Activated CD8-positive, alpha-beta memory T cell treated with anti-CD3 and anti-CD28 coated beads, Interleukin-2, amount 50 U/mL, for 1 hour (primary cell): ENCODE measurements around the gene SERPINA12.

Source experiments
- DNase-seq: peaks from one replicate; pipeline ENCODE4 v3.0.0-alpha.2; 2020; ENCODE audit errors: extremely low read depth

The SERPINA12 gene

DNA sequence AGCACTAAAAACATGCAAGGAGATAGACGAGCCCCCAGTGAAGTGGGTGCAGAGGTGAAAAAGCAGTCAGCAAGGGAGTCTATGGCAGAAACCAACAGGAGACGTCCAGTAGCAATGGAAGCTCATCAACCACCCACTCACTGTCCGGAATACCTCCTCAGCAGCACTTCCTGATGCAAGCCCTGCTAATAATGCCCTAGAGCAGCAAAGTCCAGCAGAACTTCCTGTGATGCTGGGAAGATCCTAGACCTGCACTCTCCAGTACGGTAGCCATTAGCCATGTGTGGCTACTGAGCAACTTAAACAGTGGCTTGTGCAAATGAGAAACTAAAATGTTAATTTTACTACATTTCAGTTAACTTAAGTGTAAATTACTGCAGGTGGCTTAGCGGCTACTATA, 44.2 kb downstream of the SERPINA12 start:
- no peak for DNase-seq

DNA sequence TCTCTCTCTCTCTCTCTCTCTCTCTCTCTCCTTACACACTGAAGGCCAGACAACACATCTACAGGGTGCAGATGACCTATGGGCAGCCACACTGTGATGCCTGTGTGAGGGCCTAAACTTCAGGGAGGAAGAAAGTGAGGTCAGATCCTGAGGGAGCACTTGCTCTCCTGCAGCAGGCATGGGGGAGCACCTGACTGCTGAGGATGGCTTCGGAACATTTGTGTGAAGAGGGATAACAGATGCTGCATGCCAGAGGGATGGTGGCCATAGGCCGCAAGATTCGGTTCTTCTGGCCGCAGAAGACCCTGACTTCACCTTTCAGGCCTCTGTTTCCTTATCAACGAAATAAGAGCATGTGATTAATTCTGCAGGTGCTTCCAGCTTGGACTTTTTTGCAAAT, 45.0 kb downstream of the SERPINA12 start:
- DNase-seq: no peak

DNA sequence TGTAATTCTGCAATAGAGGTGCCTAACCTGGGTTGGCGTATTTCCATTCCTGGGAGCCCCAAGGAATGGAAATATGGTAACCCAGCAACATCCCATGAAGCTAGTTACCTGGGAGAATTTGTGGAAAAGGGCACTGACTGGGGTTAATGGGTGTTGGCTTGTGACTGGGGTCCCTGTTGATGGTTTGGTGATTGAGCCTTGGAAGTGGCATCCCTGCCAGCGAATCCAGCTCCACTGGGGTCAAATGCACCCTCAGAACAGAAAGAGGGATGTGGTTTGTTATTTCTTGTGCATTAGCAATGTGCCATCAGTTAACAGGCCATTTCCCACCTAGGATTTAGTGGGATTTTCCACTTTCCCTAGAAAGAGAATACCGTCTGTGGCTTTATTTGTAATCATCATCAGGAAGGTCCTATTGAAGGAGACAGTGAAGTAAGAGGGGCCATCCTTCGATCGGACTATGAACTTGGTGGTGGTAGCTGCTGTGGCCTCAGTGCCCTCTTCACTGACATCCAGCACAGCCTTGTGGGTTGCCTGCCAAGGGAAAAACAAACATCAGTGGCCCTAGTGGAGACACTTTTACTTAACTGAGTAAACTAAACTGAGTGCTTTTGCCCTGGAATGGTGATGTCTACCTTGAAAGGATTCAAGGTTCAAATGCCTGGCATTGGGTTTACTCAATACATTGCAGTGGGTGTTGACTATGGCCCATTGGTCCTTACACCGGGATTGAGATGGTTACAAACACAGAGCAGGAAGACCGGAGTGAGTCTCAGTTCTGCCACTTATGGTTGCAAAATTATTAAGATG, 46.3 kb downstream of the SERPINA12 start:
- no peak for DNase-seq

DNA sequence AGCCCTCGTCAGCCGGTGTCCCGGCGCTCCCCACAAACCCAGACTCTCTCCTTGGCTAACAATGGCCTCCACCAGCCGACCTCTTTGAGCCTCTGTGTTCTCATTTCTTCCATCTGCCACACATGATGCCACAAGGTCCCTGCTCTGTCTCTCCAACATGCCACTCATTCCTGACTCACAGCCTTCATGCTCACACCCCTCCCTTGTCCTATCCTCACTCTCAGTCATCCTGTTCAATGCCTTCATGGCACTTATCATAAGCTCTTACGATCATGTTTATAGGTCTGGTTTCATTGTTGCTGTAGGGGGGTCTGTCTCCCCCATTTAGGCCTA, 47.1 kb downstream of the SERPINA12 start:
- no peak for DNase-seq

DNA sequence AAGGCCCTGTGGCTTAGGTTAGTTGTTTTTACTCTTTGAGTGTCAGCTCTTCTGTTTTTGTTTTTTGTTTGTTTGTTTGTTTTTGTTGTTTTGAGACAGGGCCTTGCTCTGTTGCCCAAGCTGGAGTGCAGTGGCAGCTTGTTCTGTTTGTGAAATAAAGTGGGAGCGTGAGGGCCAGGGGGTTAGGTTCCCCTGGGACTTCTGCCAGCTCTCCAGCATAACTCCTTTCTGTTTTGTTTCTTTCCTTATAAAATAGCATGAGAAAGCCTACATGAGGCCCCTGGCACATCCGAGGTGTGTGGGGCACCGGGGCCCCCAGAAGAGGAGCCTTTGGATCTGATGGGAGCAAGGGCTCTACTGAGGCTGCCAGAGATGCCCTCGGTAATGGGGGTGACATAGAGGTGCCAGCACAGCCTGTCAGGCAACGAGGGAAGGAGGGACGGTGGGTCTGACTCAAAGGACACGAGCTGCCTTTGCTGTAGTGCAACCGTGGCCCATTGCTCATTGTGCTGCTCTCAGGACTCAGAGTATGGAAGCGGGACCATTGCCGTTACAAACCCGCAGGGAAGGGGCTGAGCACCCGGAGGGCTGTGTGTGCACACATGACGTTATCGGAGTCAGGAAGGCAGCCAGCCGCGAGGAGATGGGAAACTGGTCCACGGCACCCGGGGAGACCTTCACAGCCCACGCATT, 47.6 kb downstream of the SERPINA12 start:
- DNase-seq: no peak

DNA sequence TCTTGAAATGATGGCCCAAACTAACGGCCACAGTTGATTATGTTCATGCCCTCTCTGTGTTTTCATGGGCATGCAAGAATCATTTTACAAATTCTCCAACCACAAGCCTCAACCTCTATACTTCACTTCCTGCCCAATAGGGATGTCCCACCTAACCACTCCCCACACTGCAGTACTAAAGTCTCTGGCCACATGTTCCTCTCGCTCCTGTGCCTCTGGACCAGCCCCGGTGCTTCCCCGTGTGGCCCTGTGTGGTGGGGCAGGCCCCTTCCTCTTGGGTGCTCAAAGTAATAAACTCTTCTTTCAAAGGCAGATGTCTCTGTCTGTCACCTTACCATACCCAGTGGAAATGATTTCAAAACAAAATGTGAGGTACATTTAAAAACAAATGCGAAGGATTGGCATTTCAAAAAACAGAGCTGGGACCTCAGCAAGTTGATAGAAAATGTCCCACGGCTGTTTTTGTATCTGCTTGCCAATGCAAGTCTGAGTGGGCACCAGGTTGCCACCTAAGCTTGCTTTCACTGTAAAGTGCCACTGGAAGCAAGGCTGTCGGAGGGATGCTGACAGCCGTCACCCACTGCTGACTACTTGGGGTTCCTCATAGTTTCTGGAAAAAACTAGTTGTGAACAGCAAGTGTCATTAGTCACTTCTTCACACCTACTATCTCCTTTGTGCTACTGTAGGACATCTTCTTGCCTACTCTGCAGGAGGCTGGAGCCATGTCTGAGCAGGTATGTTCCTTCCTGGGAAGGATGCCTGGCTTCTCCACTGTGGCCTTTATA, 48.4 kb downstream of the SERPINA12 start:
- DNase-seq: no peak

DNA sequence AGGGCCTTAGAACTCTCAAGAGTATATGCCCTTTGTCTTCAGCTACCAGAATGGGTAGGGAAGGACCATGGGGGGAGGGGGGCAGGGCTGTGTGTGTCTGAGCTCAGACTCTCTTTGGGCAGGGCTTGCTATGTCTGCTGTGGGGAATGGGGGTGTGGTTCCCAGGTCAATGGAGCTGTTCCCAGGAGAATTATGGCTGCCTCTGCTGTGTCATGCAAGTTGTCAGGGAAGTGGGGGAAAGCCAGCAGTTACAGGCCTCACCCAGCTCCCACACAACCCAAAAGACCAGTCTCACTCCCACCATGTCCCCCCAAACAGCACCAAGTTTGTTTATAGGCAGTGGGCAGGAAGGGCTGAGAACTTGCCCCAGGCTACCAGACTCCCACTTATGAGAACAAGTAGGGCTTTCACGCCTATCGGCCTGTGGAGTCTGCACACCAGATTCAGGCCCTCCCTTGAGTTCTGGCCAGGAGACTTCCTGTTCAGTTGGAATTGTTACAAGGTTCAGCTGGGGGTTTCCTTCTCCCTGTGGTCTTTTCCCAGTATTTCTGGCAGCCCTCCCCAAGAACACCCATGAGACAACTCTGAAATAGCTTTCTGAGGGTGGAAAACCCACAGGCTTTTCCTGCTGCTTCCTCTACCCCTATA, 50.6 kb downstream of the SERPINA12 start:
- DNase-seq: no peak

DNA sequence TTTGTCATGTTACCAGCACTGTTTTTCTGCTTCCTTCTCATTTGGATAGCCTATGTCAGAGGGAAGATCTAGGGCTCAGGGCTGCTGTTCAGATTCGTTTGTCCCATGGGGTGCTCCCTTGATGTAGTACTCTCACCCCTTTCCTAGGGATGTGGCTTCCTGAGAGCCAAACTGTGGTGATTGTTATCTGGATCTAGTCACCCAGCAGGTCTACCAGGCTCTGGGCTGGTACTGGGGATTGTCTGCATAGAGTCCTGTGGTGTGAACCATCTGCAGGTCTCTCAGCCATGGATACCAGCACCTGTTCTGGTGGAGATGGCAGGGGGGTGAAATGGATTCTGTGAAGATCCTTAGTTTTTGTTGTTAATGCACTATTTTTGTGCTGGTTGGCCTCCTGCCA, 51.2 kb downstream of the SERPINA12 start:
- no peak for DNase-seq

DNA sequence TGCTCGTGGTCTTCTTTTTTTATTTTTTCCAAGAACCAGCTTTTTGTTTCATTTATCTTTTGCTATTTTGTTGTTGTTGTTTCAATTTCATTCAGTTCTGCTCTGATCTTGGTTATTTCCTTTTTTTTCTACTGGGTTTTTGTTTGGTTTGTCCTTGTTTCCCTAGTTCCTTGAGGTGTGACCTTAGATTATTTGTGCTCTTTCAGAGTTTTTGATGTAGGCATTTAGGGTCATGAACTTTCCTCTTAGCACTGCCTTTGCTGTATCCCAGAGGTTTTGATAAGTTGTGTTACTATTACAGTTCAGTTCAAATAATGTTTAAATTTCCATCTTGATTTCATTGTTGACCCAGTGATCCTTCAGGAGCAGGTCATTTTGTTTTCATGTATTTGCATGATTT, 53.3 kb downstream of the SERPINA12 start:
- no peak for DNase-seq

DNA sequence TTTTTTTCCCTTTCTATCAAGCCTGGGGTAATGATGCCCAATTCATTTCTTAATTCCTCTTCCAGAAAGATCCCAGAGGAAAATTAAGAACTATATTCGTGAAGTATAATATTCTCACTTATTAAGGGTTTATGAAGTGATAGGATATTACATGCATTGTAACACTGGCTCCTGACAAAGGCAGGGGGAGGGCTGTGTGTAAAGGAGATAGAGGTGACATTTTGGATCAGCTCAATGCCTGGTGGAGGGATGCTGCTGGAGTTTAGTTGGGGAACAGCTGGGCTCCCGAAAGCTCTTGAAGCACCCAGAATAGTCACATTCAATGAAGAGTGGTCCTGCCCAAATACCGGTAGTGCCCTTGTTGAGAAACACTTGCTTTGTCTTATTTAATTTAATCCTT, 57.4 kb downstream of the SERPINA12 start:
- no peak for DNase-seq

DNA sequence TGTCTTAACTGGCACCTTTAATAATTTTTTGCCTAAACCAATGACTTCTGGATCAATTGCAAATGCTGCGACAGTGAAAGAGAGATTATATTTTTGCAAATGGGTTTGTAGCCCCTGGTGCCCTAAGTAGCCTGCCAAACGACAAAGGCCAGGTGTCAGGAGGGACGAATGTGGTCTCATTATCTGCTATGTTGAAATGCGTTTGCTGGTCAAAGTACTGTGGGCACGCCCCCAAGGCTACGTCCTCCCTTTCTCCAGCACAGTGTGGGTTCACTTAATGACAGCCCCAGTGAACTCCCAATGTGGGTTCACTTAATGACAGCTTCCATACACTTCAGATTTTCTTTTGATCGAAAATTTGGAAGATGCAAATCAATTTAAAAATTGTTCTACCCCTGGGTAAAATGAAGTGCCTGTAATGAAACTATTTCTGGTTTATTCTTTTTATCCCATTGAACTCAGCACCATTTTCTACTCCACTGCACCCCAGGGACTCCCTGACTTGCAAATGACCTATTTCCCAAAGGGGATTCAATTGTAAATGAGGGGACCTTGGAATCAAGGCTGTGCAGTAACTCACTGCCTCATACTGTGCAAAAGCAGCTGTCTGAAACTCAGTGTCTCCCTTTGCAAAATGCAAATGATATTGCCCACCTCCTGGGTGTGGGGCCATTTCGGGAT, 58.0 kb downstream of the SERPINA12 start:
- no peak for DNase-seq

DNA sequence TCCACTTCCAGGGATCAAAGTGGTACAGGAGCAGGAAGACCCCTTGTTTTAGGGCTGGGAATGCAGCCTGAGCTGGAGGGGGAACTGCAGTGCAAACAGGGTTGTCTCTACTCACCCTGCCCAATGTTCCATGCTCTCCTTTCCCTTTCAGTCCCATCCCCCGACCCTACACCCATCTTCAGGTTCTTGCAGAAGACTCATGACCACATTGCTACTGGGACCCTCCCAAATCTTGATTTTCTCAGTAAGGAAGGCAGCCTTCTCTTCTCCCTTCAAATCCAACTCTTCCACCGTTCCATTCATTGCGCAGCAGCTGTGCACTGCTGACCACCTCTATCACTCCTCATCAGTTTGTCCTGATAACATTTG, 58.6 kb downstream of the SERPINA12 start:
- no peak for DNase-seq

DNA sequence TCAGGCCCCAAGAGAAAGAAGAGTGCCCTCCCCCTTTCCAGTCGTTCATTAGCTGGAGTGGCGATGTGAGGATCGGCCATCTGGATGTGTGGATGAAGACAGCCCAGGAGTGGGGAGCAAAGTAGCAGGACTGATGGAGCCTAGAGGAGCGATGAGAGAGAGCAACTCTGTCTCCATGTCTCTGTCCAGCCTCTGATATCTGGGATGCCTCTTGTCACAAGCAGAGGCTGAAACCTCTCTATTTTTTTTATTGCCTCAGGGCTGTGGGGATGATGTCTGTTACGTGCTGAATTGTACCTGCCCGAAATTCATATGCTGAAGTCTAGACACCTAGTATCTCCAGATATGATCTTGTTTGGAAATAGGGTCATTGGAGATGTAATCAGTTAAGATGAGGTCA, 59.3 kb downstream of the SERPINA12 start:
- DNase-seq: no peak

DNA sequence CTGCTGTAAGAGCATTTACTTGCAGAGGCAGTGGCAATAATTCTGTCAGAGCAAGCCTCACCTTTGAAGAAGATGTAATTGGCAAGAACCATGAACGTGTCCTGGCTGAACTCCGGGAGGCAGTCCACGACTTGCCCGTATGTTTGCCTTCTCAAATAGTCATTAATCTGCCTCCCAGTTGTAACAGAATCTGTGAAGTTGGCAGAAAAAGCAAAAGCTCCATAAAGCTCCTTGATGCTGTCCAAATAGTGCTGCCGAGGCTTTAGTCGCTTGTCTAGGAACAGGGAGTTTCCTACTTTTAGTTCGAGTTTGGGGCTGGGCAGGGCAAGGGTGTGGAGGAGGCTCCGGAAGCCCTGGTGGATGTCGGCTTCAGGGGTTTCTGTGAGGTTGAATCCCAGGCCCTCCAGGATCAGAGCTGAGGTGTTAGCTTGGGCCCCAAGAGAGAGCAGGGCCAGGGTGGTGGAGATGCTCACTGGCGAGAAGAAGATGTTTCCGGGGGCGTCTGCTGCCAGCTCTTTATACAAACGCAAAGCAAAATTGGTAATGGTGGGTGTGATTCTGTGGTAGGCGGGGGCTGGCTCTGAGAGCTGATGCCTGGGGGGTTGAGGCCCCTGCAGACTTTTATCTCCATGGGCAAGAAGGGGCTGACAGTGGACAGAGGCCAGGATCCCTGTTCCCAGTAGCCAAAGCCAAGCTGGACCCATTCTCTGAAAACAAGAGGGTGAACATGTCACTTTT, 61.0 kb downstream of the SERPINA12 start:
- no peak for DNase-seq

DNA sequence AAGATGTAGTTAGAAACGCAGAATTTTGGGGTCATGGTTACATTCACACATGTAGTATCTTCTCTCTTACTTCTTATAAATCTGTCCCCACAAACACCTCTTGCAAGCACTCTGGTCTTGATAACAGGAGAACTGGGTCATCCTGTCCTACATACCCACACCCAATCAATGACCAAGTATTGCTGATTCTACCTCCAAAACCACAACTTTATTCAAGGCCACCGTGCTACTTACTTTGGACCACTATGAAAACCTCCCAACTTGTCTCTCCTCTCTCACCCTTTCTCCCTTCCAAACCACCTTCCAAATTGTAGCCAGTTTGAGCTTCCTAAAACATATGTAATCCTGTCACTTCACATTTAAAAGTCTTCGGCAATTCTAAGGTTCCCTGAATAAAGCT, 62.1 kb downstream of the SERPINA12 start:
- no peak for DNase-seq

DNA sequence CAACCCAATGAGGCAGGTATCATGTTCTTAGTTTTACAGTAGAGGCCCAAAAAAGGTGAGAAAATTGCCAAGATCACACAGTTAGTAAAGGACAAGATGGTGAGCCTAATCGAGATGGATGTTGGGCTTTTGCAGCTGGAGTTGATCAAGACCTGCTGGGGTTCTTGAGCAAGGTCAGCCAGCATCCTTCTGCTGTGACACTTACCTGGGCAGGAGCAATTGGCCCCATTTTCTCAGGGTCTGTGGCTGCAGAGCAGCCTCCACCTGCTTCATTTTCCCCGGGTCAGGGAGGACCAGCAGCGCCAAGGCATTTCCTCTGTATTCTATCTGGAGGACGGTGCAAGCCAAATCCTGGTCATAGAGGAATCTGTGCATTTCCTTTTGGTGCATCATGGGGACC, 63.1 kb downstream of the SERPINA12 start:
- DNase-seq: no peak

DNA sequence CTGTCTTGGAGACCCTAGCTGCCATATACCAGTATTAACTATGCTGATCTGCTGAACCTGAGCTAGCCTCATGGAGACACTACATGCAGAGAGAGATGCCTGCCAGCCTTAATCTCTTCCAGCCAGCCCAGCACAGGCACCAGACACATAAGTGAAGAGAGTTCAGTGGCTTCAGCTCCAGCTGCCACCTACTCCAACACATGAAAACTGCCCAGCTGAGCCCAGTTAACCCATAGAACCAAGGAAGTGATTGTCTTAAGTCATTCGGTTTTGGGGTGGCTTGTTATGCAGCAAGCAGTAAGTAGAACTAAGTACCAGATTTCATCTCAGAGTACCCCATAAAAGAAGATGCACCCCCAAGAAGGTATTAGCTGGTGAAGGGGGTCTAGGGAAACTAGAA, 64.3 kb downstream of the SERPINA12 start:
- no peak for DNase-seq

DNA sequence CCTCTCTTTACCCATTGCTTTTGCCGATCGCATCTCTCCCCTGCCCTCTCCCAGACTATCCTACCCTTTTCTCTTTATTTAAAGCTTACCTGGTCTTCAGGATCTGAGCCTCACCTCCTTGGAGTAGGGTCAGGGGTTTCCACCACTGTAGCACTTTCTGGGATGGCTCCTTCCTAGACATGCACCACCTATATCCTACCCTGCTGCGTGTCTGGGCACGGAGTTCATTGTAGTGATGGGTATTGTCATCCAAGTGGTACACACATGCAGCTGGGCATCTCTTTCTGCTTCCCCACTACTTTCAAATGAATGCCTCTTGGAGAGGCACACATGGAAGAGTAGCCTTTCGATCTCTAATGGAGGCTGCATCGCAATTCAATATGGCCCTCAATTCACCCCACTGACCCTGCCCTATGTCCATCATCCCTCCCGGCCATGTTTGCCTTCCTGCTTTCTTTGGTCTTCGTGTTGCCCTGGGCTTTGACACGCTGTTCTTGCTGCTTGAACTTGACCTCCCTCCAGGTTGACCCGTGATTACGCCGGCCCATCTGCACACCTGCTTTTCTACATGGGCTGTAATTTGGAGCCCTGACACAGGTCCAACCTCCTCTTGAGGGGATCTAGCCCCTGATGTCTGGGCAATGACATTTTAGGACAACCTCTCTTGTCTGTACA, 67.6 kb downstream of the SERPINA12 start:
- DNase-seq: no peak

DNA sequence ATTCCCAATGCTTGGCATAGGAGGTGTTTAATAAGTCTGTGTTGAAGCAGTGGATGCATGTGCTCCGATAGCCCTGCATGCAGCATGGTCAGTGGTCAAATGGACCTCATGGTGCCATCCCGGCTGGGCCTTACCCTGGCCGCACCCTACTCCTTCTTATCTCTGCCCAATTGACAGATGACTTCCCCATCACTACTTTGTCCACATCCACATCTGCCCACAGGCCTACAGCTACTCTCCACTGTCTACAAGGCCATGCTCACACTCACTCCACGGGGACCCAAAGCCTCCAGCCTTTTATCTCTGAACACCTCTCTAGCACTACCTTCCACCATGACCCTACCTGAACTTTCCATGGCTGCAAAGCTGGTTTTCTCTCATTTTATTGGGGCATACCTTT, 68.1 kb downstream of the SERPINA12 start:
- no peak for DNase-seq

DNA sequence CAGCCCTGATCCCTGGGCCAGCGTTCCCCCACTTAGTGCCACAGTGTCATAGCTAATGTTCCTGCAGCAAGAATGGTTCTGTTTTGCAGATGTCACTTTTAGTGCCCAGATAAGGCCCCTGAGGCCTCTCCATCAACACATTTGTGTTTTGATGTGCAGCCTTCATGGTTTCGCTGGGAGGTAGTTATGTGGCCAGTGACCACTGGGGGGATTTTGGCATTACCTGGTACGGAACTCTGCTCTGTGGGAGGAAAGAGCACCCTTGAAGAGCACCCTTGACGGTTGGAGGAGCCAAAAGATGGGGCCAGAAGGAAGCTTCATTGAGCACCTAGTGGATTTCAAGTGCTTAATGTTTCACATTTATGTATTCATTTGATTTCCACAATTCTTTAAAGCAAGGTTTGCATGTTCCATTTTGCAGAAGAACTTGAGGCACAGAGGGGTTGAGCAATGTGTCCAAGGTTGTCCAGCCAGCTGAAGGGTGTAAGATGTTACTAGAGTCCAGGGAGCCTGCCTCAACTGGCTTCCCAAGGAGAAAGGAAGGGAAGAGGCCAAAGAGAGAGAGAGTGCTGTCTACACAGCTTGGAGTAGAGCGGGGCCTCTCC, 69.7 kb downstream of the SERPINA12 start:
- DNase-seq: no peak
